Tongue (tissue), 2 donors: ENCODE results near the gene PLAGL2. TPM values are rescaled to one million over a fixed set of nuclear protein-coding genes. Genes with fewer than 3 reads are reported as not detected.
A peak's percentile ranks its signal among the peaks of the same experiment; 100 is the strongest.

Source experiments
- DNase-seq: peaks from one replicate; pipeline ENCODE4 v3.0.0-alpha.2; 2015
- total RNA-seq: library from RNA; depleted of rRNA; stranded (reverse); fragments of >200 nt; gene quantifications from one replicate; pipeline ENCODE4 v1.2.3, GENCODE V29; 2014

PLAGL2 gene
- total RNA-seq, 1 donor from 2014 or later = 6.2 TPM

- DNase-seq = no peak
Measured at GRCh38 chr20:32231245-32231644, 23.7 kb upstream of the PLAGL2 start.

- DNase-seq = no peak
Measured at GRCh38 chr20:32230707-32231106, 23.2 kb upstream of the PLAGL2 start.

GRCh38 chr20:32229251-32229747 is 21.8 kb upstream of the PLAGL2 start:
- no peak for DNase-seq

GRCh38 chr20:32227744-32228688 is 20.5 kb upstream of the PLAGL2 start:
- DNase-seq = no peak

- no peak for DNase-seq
Measured at GRCh38 chr20:32227306-32227705, 19.8 kb upstream of the PLAGL2 start.

- DNase-seq = no peak
Measured at GRCh38 chr20:32226391-32226790, 18.8 kb upstream of the PLAGL2 start.

GRCh38 chr20:32224463-32224862 is 16.9 kb upstream of the PLAGL2 start:
- no peak for DNase-seq

GRCh38 chr20:32218156-32218900 is 10.8 kb upstream of the PLAGL2 start:
- no peak for DNase-seq

GRCh38 chr20:32216179-32217142 is 8.9 kb upstream of the PLAGL2 start:
- DNase-seq = no peak

- no peak for DNase-seq
Measured at GRCh38 chr20:32215729-32216128, 8.2 kb upstream of the PLAGL2 start.

GRCh38 chr20:32215147-32215546 is 7.6 kb upstream of the PLAGL2 start:
- DNase-seq = no peak

GRCh38 chr20:32213870-32214269 is 6.3 kb upstream of the PLAGL2 start:
- no peak for DNase-seq

GRCh38 chr20:32209850-32210605 is 2.5 kb upstream of the PLAGL2 start:
- no peak for DNase-seq

GRCh38 chr20:32208499-32209154 is 1.1 kb upstream of the PLAGL2 start:
- no peak for DNase-seq

- DNase-seq = peak; percentile 24
Measured at GRCh38 chr20:32206760-32207625, 550 bp downstream of the PLAGL2 start.

GRCh38 chr20:32205843-32206759 is 1.4 kb downstream of the PLAGL2 start:
- DNase-seq = peak; percentile 69

- DNase-seq = peak; percentile 26
Measured at GRCh38 chr20:32205110-32205842, 2.3 kb downstream of the PLAGL2 start.
